GM21515 (cell line): ENCODE data around the gene TBX19.
A peak's percentile ranks its signal among the peaks of the same experiment; 100 is the strongest.

Source experiments
- ATAC-seq: cut with Tn5 transposase; IDR thresholded peaks from one replicate; pipeline ENCODE4 v1.9.1; 2021; ENCODE audit not compliant: unreplicated experiment

Gene TBX19

GRCh38 chr1:168319691-168320090 lies 39.0 kb downstream of the TBX19 start:
- ATAC-seq = no peak

- ATAC-seq = no peak
These were observed 39.5 kb downstream of the TBX19 start for GRCh38 chr1:168320149-168320548.

- no peak for ATAC-seq
These were observed 40.2 kb downstream of the TBX19 start for GRCh38 chr1:168320800-168321450.

GRCh38 chr1:168321945-168322344 lies 41.3 kb downstream of the TBX19 start:
- no peak for ATAC-seq

- no peak for ATAC-seq
These were observed 44.2 kb downstream of the TBX19 start for GRCh38 chr1:168324745-168325425.

GRCh38 chr1:168328731-168329364 lies 48.2 kb downstream of the TBX19 start:
- ATAC-seq = no peak

GRCh38 chr1:168330285-168330684 lies 49.6 kb downstream of the TBX19 start:
- ATAC-seq = no peak

GRCh38 chr1:168331569-168331968 lies 50.9 kb downstream of the TBX19 start:
- no peak for ATAC-seq

- no peak for ATAC-seq
These were observed 53.0 kb downstream of the TBX19 start for GRCh38 chr1:168333562-168334276.

- ATAC-seq = no peak
These were observed 54.8 kb downstream of the TBX19 start for GRCh38 chr1:168335500-168335899.

- no peak for ATAC-seq
These were observed 58.2 kb downstream of the TBX19 start for GRCh38 chr1:168338589-168339503.

GRCh38 chr1:168340781-168341482 lies 60.3 kb downstream of the TBX19 start:
- ATAC-seq = no peak

- no peak for ATAC-seq
These were observed 60.9 kb downstream of the TBX19 start for GRCh38 chr1:168341483-168341975.

GRCh38 chr1:168342572-168343280 lies 62.0 kb downstream of the TBX19 start:
- peak; percentile 91 for ATAC-seq

- no peak for ATAC-seq
These were observed 62.9 kb downstream of the TBX19 start for GRCh38 chr1:168343566-168343965.

- ATAC-seq = no peak
These were observed 63.8 kb downstream of the TBX19 start for GRCh38 chr1:168344517-168344916.

GRCh38 chr1:168345939-168346338 lies 65.3 kb downstream of the TBX19 start:
- no peak for ATAC-seq

- ATAC-seq = no peak
These were observed 67.0 kb downstream of the TBX19 start for GRCh38 chr1:168347630-168348029.

- ATAC-seq = no peak
These were observed 67.6 kb downstream of the TBX19 start for GRCh38 chr1:168348146-168348709.
